K562 (cell line): ENCODE measurements around the gene PLXDC2. TPM values are rescaled to one million over a fixed set of nuclear protein-coding genes. Genes with fewer than 3 reads are reported as not detected.

Experiments
- ATAC-seq: fragments of 200-7000 bp; cut with Tn5 transposase; 3 replicates; pipeline ENCODE4 v1.9.1; 2020; ENCODE audit warnings: moderate library complexity
- BruUV-seq: library from RNA; stranded (reverse); fragments of 400-500 nt; replicated peaks from 2 replicates; lab custom pipeline; 2021; lab: Mats Ljungman, UMichigan
- CTCF ChIA-PET: fragments of 300-600 bp; formaldehyde crosslinking; extraction: SDS; loops from one replicate; lab custom pipeline; 2021; ENCODE audit warnings: low intra/inter-chr PET ratio; lab: Yijun Ruan, JAX
- POLR2A ChIA-PET: fragments of 300-600, 350-650 bp; sonication (Branson Sonifier 250); formaldehyde crosslinking; extraction: SDS; loops from one replicate; lab custom pipeline; 2021; ENCODE audit warnings: antibody characterized with exemption, inconsistent platforms; lab: Yijun Ruan, JAX
- DNase-seq, 4 experiments: peaks; one replicate each; pipeline versions ENCODE4 v3.0.0 to v3.0.0-alpha.2; 2011 to 2018; ENCODE audit warnings: low spot score in 3 of 4, mixed read lengths in 3 of 4; ENCODE audit errors: extremely low read depth in 1 of 4
- FAIRE-seq: peaks from 2 replicates; lab custom pipeline; 2011; peaks lifted over from hg19 to GRCh38; lab: Jason Lieb, UNC
- H2AFZ ChIP-seq: 2 replicates; pipeline ENCODE4 v1.6.0; 2011; ENCODE audit warnings: low read depth, low read length, control low read depth, inconsistent platforms
- H3K27ac ChIP-seq: fragments of 200-600 bp; 3 replicates; pipeline ENCODE4 v1.8.0; 2011; ENCODE audit warnings: low read depth, mild to moderate bottlenecking, control low read depth, inconsistent platforms, low read length, moderate library complexity, mixed read lengths; ENCODE audit errors: extremely low read depth
- H3K27me3 ChIP-seq, 2 experiments: fragments of 300-600 bp in 1 of 2; 2 replicates in 1 of 2; 3 replicates in 1 of 2; pipeline versions ENCODE4 v1.6.0 to v1.8.0; 2011; ENCODE audit warnings: inconsistent platforms in 2 of 2, low read length in 2 of 2, mild to moderate bottlenecking in 1 of 2, mixed read lengths in 1 of 2, moderate library complexity in 1 of 2; ENCODE audit not compliant: control insufficient read depth in 2 of 2, insufficient read depth in 2 of 2
- H3K36me3 ChIP-seq: fragments of 300-600 bp; 3 replicates; pipeline ENCODE4 v1.8.0; 2011; ENCODE audit warnings: mild to moderate bottlenecking, low read length, inconsistent platforms; ENCODE audit not compliant: control insufficient read depth, insufficient read depth
- H3K4me1 ChIP-seq, 2 experiments: fragments of 200-600 bp in 1 of 2; replicated peaks in 1 of 2; 2 replicates in 1 of 2; 3 replicates in 1 of 2; pipeline versions ENCODE4 v1.5.1 to v1.8.0; 2011; ENCODE audit warnings: inconsistent platforms in 2 of 2, low read length in 2 of 2, mild to moderate bottlenecking in 1 of 2, mixed read lengths in 1 of 2, moderate library complexity in 1 of 2; ENCODE audit not compliant: control insufficient read depth in 2 of 2, insufficient read depth in 2 of 2
- H3K4me2 ChIP-seq: 2 replicates; pipeline ENCODE4 v1.6.1; 2011; ENCODE audit warnings: low read length, control low read depth, inconsistent platforms, mixed read lengths; ENCODE audit not compliant: insufficient read depth
- H3K4me3 ChIP-seq: fragments of 200-600 bp; sonication (generic), shearing (Covaris generic); 2 replicates; pipeline ENCODE4 v1.5.1; 2016; ENCODE audit warnings: control low read depth, inconsistent platforms
- H3K79me2 ChIP-seq: fragments of 200-600 bp; 3 replicates; pipeline ENCODE4 v1.8.0; 2011; ENCODE audit warnings: low read length, inconsistent platforms; ENCODE audit not compliant: control insufficient read depth, insufficient read depth
- H3K9ac ChIP-seq, 2 experiments: 2 replicates each; pipeline versions ENCODE4 v1.6.0 to v1.6.1; 2011; ENCODE audit warnings: low read depth in 2 of 2, low read length in 2 of 2, control low read depth in 1 of 2, inconsistent platforms in 1 of 2, mild to moderate bottlenecking in 1 of 2, mixed read lengths in 1 of 2; ENCODE audit not compliant: insufficient read depth in 1 of 2
- H3K9me1 ChIP-seq: one replicate; pipeline ENCODE4 v1.6.0; 2011; ENCODE audit warnings: inconsistent platforms, mild to moderate bottlenecking, low read length, moderate library complexity; ENCODE audit not compliant: control insufficient read depth, insufficient read depth
- H3K9me3 ChIP-seq: replicated peaks from 2 replicates; pipeline ENCODE4 v1.5.1; 2011; ENCODE audit warnings: low read depth, low read length, inconsistent platforms; ENCODE audit not compliant: control insufficient read depth, insufficient read depth
- H4K20me1 ChIP-seq: replicated peaks from 2 replicates; pipeline ENCODE4 v1.6.1; 2011; ENCODE audit warnings: low read length, inconsistent platforms, mixed read lengths; ENCODE audit not compliant: control insufficient read depth, insufficient read depth
- HOXB6 ChIP-seq: fragments of 250-450 bp; sonication (Bioruptor Pico); IDR thresholded peaks from 2 replicates; pipeline ENCODE4 v1.5.1; 2022; ENCODE audit warnings: mild to moderate bottlenecking, borderline replicate concordance
- RBM34 ChIP-seq: fragments of 200-400 bp; formaldehyde crosslinking; IDR thresholded peaks from 2 replicates; pipeline ENCODE4 v1.6.1; 2018; ENCODE audit warnings: low read length, borderline replicate concordance; ENCODE audit not compliant: insufficient read depth
- TBP ChIP-seq: optimal IDR thresholded peaks from 2 replicates; pipeline ENCODE3; 2011; ENCODE audit warnings: low read depth, low read length, improper control_type of control experiment
- ZNF224 ChIP-seq: sonication (generic); formaldehyde crosslinking; IDR thresholded peaks from 2 replicates; pipeline ENCODE4 v1.8.0; 2022; ENCODE audit warnings: mild to moderate bottlenecking, missing genetic modification reagents
- ZNF24 ChIP-seq: fragments of 450-650 bp; IDR thresholded peaks from 2 replicates; pipeline ENCODE4 v1.6.1; 2016
- ZNF384 ChIP-seq: IDR thresholded peaks from 2 replicates; pipeline ENCODE4 v1.6.1; 2012; ENCODE audit warnings: low read depth, low read length, improper control_type of control experiment
- ZNF609 ChIP-seq: sonication (generic); formaldehyde crosslinking; IDR thresholded peaks from 2 replicates; pipeline ENCODE4 v1.8.1; 2023; ENCODE audit warnings: missing genetic modification reagents, mild to moderate bottlenecking, borderline replicate concordance
- WGBS: fragments of 100-300 bp; shearing (Covaris generic); methylation state at CpG from one replicate; pipeline ENCODE4 v1.1.6; 2016; ENCODE audit warnings: low coverage, mixed read lengths; ENCODE audit not compliant: insufficient coverage; ENCODE audit errors: missing lambda C conversion rate; 5-methylcytosine and 5-hydroxymethylcytosine counted together
- in situ Hi-C: fragments of 300-500 bp; cut with MboI; formaldehyde crosslinking; loops from 4 replicates; pipeline ENCODE4 v1.15.0; 2018; ENCODE audit warnings: inconsistent platforms, mixed read lengths
- intact Hi-C: fragments of 100-400 bp; cut with micrococcal nuclease; formaldehyde crosslinking; loops from 2 replicates; pipeline ENCODE4 v1.14.2; 2022
- polyA plus RNA-seq, 8 experiments: library from polyadenylated mRNA; depleted of rRNA in 4 of 8; stranded (reverse) in 5 of 8; unstranded in 3 of 8; fragments of >200 nt; fragmentation: Nextera tagmentation in 2 of 8; fragmentation: Illumina TruSeq in 1 of 8; extraction: Ambion mirVana in 2 of 8; extraction: Trizol in 1 of 8; gene quantifications; 2 replicates each; pipeline versions ENCODE4 v1.2.1 to v1.2.3, GENCODE V29; 2011 to 2014; ENCODE audit warnings: inconsistent platforms in 1 of 8, missing spikeins in 1 of 8
- total RNA-seq, 7 experiments: library from RNA; depleted of rRNA in 6 of 7; stranded (reverse); fragments of >200 nt in 6 of 7; fragmentation: Illumina TruSeq in 2 of 7; extraction: Trizol in 2 of 7; gene quantifications; 2 replicates each; pipeline versions ENCODE4 v1.2.1 to v1.2.3, GENCODE V29; 2011 to 2021; ENCODE audit warnings: low replicate concordance in 1 of 7
- TF ChIP-seq, protein P1 (sequence below): conservative IDR thresholded peaks from 2 replicates; pipeline ENCODE4 v1.6.1; 2011; ENCODE audit warnings: low read depth, mild to moderate bottlenecking, low read length; ENCODE audit not compliant: control insufficient read depth

The PLXDC2 gene
- total and polyA plus RNA-seq, 9 of the 15 experiments (the other 6 are each of a cell fraction or from before 2014, with no cell fraction given), result 0.01 to 0.33 (median 0.10) TPM; not detected in 3

- Histone ChIP-seq H3K4me3 (no peak overlapping the region), H4K20me1 (no peaks in the 10 kb centered on the region), H2AFZ (no peak overlapping the region), H3K4me2 (no peak overlapping the region), H3K9ac (no peak overlapping the region), H3K4me1 (no peaks in the 10 kb centered on the region), H3K36me3 (no peaks in the 10 kb centered on the region), H3K9me1 (no peaks in the 10 kb centered on the region), H3K79me2 (no peaks in the 10 kb centered on the region), H3K27ac (no peak overlapping the region), H3K9me3 (0 out of 2 replicates have a peak, but pooled peaks cover 2% of the 10 kb centered on the region), H3K27me3 (no peaks in the 10 kb centered on the region)
- intact Hi-C loops, result no loop called here
- 0% methylated on average over 4 of the region's 4 CpGs for WGBS
- TF ChIP-seq TBP (no peak), ZNF609 (CRISPR knock-in tag) (no peak), ZNF24 (no peak), HOXB6 (CRISPR knock-in tag) (no peak), ZNF384 (no peak), ZNF224 (no peak), RBM34 (no peak)
- TF ChIP-seq, protein P1, sequence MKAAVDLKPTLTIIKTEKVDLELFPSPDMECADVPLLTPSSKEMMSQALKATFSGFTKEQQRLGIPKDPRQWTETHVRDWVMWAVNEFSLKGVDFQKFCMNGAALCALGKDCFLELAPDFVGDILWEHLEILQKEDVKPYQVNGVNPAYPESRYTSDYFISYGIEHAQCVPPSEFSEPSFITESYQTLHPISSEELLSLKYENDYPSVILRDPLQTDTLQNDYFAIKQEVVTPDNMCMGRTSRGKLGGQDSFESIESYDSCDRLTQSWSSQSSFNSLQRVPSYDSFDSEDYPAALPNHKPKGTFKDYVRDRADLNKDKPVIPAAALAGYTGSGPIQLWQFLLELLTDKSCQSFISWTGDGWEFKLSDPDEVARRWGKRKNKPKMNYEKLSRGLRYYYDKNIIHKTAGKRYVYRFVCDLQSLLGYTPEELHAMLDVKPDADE, result no peak
- FAIRE-seq, result no peak
- DNase-seq, result no peak
- in situ Hi-C loops, result no loop called here
- POLR2A ChIA-PET, result no interaction called here
- no TSS peak for BruUV-seq
- CTCF ChIA-PET, result no interaction called here
- no peak for ATAC-seq
Measured at GRCh38 chr10:19918794-19919193, 102.6 kb downstream of the PLXDC2 start.
